Psoas muscle (tissue), 8 donors: ENCODE results near the gene CRTC3. TPM values are rescaled to one million over a fixed set of nuclear protein-coding genes. Genes with fewer than 3 reads are reported as not detected.

Source experiments
- ATAC-seq, 4 donors: fragments of 200-7000 bp; cut with Tn5 transposase; one replicate each; pipeline ENCODE4 v1.9.1; 2020; ENCODE audit warnings: moderate library complexity in 3 of 4, mild to moderate bottlenecking in 2 of 4
- DNase-seq, 2 donors: peaks; one replicate each; pipeline ENCODE4 v3.0.0-alpha.2; 2020
- H3K27ac ChIP-seq: fragments of 200-600 bp; one replicate; pipeline ENCODE4 v1.8.0; 2022
- H3K27me3 ChIP-seq, 3 donors: fragments of 200-600 bp in 1 of 3; one replicate each; pipeline versions ENCODE4 v1.6.1 to v1.8.0; 2013 to 2022; ENCODE audit warnings: low read length in 2 of 3, mild to moderate bottlenecking in 2 of 3, moderate library complexity in 1 of 3; ENCODE audit not compliant: insufficient read depth in 3 of 3
- H3K36me3 ChIP-seq, 2 donors: fragments of 200-600 bp in 1 of 2; one replicate each; pipeline versions ENCODE4 v1.6.1 to v1.8.0; 2013 to 2022; ENCODE audit warnings: low read depth in 1 of 2, mild to moderate bottlenecking in 1 of 2, moderate library complexity in 1 of 2; ENCODE audit not compliant: insufficient read depth in 1 of 2
- H3K4me1 ChIP-seq: fragments of 200-600 bp; one replicate; pipeline ENCODE4 v1.8.0; 2022
- H3K4me3 ChIP-seq: fragments of 200-600 bp; one replicate; pipeline ENCODE4 v1.8.0; 2022; ENCODE audit warnings: mild to moderate bottlenecking
- H3K9me3 ChIP-seq: fragments of 200-600 bp; one replicate; pipeline ENCODE4 v1.8.0; 2022
- CTCF ChIP-seq: fragments of 200-600 bp; IDR thresholded peaks from one replicate; pipeline ENCODE4 v1.8.0; 2022; ENCODE audit warnings: antibody characterized with exemption
- WGBS, 3 donors: extraction: QIAGEN DNeasy Blood & Tissue Kit; methylation state at CpG; one replicate each; pipeline versions ENCODE4 v1.1.6 to v1.1.7; 2013; 5-methylcytosine and 5-hydroxymethylcytosine counted together
- intact Hi-C, 2 donors: fragments of 100-400 bp; cut with DNase I; formaldehyde crosslinking; loops; one replicate each; pipeline versions ENCODE4 v1.11.0 to v1.14.2; 2022
- polyA plus RNA-seq, 3 donors: library from polyadenylated mRNA; stranded (reverse); fragments of 200-250 nt; gene quantifications; one replicate each; pipeline ENCODE4 v1.2.3, GENCODE V29; 2013
- total RNA-seq, 4 donors: library from RNA; stranded (reverse); fragmentation: NEBNext Ultra II Directional in 2 of 4; extraction: Animal tissue kit (Norgen Biotek cat#: 25700) in 2 of 4; gene quantifications; one replicate each; pipeline versions ENCODE4 v1.2.1 to v1.2.4, GENCODE V29; 2021 to 2023
- donor health status: healthy with polysubstance abuse.
- donor health status: DM: no; HTN: no; CAD: no; lungs with moderate emphysema.
- donor health status: Bipolar disorder and iron deficiency.
- donor health status: healthy.
- donor health status: DM: yes; HTN: yes; CAD: no.
- donor health status: DM: no; HTN: no; CAD: no.
- donor health status: DM: no; HTN: no; CAD: no.
- donor health status: DM: yes; HTN: yes; CAD: no.

Gene CRTC3
- total and polyA plus RNA-seq, 7 donors: 6.9 to 30.8 (median 15.3) TPM

- no peak for ATAC-seq
- no peak for TF ChIP-seq CTCF
- DNase-seq: no peak
- Histone ChIP-seq H3K4me3 (no peak overlapping the region), H3K36me3 (peaks cover 29 to 100% of the 10 kb centered on the region in 2 donors), H3K4me1 (no peaks in the 10 kb centered on the region), H3K9me3 (no peaks in the 10 kb centered on the region), H3K27ac (no peak overlapping the region), H3K27me3 (no peaks in the 10 kb centered on the region)
- intact Hi-C loops: no loop called here
Observed at GRCh38 chr15:90493647-90494046, 36.1 kb upstream of the CRTC3 start.

- intact Hi-C loops: no loop called here
- no peak for ATAC-seq
- Histone ChIP-seq H3K27ac (no peak overlapping the region), H3K4me3 (no peak overlapping the region), H3K9me3 (no peaks in the 10 kb centered on the region), H3K27me3 (no peaks in the 10 kb centered on the region), H3K36me3 (peaks cover 26 to 100% of the 10 kb centered on the region in 2 donors), H3K4me1 (no peaks in the 10 kb centered on the region)
- no peak for TF ChIP-seq CTCF
- 61 to 78% (median 66%) methylated on average over 3 of the region's 3 CpGs for WGBS, 3 donors
- DNase-seq: no peak
Observed at GRCh38 chr15:90495067-90495466, 34.7 kb upstream of the CRTC3 start.

GRCh38 chr15:90496791-90497190 lies 32.9 kb upstream of the CRTC3 start:
- H3K27ac ChIP-seq: no peak overlapping the region
- TF ChIP-seq CTCF: no peak
- H3K4me3 ChIP-seq: no peak overlapping the region
- peaks cover 13 to 100% of the 10 kb centered on the region in 2 donors for H3K36me3 ChIP-seq
- DNase-seq (no peak), ATAC-seq (no peak)
- H3K4me1 ChIP-seq: no peaks in the 10 kb centered on the region
- no peaks in the 10 kb centered on the region for H3K9me3 ChIP-seq
- H3K27me3 ChIP-seq: no peaks in the 10 kb centered on the region
- 50 to 71% (median 64%) methylated on average over 3 of the region's 3 CpGs for WGBS, 3 donors
- intact Hi-C loops: no loop called here

- DNase-seq (no peak), ATAC-seq (no peak)
- Histone ChIP-seq H3K9me3 (no peaks in the 10 kb centered on the region), H3K4me1 (no peaks in the 10 kb centered on the region), H3K4me3 (no peak overlapping the region), H3K27ac (no peak overlapping the region), H3K27me3 (no peaks in the 10 kb centered on the region), H3K36me3 (peaks cover 19 to 100% of the 10 kb centered on the region in 2 donors)
- TF ChIP-seq CTCF: no peak
- intact Hi-C loops: no loop called here
- 82 to 83% (median 82%) methylated on average over 3 of the region's 3 CpGs for WGBS, 3 donors
Observed at GRCh38 chr15:90497376-90497775, 32.3 kb upstream of the CRTC3 start.

- H3K4me1 ChIP-seq: no peaks in the 10 kb centered on the region
- peaks cover 20 to 100% of the 10 kb centered on the region in 2 donors for H3K36me3 ChIP-seq
- WGBS, 3 donors: 78 to 87% (median 80%) methylated on average over 6 of the region's 6 CpGs
- no peak for TF ChIP-seq CTCF
- no peak overlapping the region for H3K27ac ChIP-seq
- H3K27me3 ChIP-seq: no peaks in the 10 kb centered on the region
- DNase-seq: no peak
- no peaks in the 10 kb centered on the region for H3K9me3 ChIP-seq
- intact Hi-C loops: no loop called here
- ATAC-seq: peak in 2 of 4 donors; percentile 26 to 30
- H3K4me3 ChIP-seq: no peak overlapping the region
Observed at GRCh38 chr15:90497912-90498311, 31.8 kb upstream of the CRTC3 start.
